Measurements from ENCODE around the gene PAPSS2.

DNA sequence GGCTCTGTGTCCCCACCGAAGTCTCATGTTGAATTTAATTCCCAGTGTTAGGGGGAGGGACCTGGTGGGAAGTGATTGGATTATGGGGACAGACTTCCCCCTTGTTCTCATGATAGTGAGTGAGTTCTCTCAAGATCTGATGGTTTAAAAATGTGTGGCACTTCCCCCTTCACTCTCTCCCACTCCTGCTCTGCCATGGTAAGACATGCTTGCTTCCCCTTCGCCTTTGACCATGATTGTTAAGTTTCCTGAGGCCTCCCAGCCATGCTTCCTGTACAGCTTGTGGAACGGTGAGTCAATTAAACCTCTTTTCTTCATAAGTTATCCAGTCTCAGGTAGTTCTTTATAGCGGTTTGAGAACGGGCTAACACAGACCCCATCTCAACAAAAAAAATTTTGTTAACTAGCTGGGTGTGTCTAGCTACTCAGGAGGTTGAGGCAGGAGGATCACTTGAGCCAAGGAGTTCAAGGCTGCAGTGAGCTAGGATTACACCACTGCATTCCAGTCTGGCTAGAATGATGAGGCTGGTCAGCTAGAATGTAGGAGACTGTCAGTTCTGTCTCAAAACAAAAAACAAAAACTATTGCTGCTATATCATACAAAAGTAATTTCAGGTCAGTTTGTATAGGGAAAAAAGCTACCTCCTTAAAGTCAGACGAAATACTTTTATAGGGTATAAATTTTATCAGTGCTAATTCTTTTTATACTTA lies 100.7 kb downstream of the PAPSS2 start:
- TF ChIP-seq CTCF (IDR thresholded peaks at IDR 0.05): no peak
- no peak for TF ChIP-seq POLR2A (IDR thresholded peaks at IDR 0.05)

Measured in ovary (tissue), 3 donors.